Liver (tissue), 9 donors: ENCODE results near the gene SERPINB1. TPM values are rescaled to one million over a fixed set of nuclear protein-coding genes. Genes with fewer than 3 reads are reported as not detected.

Experiments used
- DNase-seq: peaks from one replicate; pipeline ENCODE4 v3.0.0-alpha.2; 2017; ENCODE audit warnings: low spot score
- H3K27ac ChIP-seq, 2 donors: one replicate each; pipeline ENCODE4 v1.7.0; 2013; ENCODE audit warnings: inconsistent platforms in 2 of 2, low read length in 2 of 2, control low read depth in 1 of 2, low read depth in 1 of 2, mild to moderate bottlenecking in 1 of 2
- H3K27me3 ChIP-seq, 4 donors: one replicate each; pipeline versions ENCODE4 v1.6.1 to v1.7.0; 2013; ENCODE audit warnings: low read length in 3 of 4, inconsistent platforms in 1 of 4, mild to moderate bottlenecking in 1 of 4, moderate library complexity in 1 of 4; ENCODE audit not compliant: control insufficient read depth in 4 of 4, insufficient read depth in 4 of 4
- H3K36me3 ChIP-seq, 4 donors: one replicate each; pipeline versions ENCODE4 v1.6.1 to v1.7.0; 2013; ENCODE audit warnings: low read length in 3 of 4, mild to moderate bottlenecking in 3 of 4, low read depth in 1 of 4, moderate library complexity in 1 of 4; ENCODE audit not compliant: control insufficient read depth in 4 of 4, insufficient read depth in 3 of 4
- H3K4me1 ChIP-seq, 4 donors: one replicate each; pipeline versions ENCODE4 v1.6.1 to v1.7.0; 2013; ENCODE audit warnings: low read length in 3 of 4, mild to moderate bottlenecking in 3 of 4, moderate library complexity in 1 of 4; ENCODE audit not compliant: control insufficient read depth in 4 of 4, insufficient read depth in 4 of 4
- H3K4me3 ChIP-seq, 3 donors: one replicate each; pipeline versions ENCODE4 v1.6.1 to v1.7.0; 2013; ENCODE audit warnings: low read length in 3 of 3, control low read depth in 1 of 3, low read depth in 1 of 3, mild to moderate bottlenecking in 1 of 3
- H3K9ac ChIP-seq, 2 donors: one replicate each; pipeline ENCODE4 v1.7.0; 2013; ENCODE audit warnings: low read length in 2 of 2, mild to moderate bottlenecking in 2 of 2, moderate library complexity in 2 of 2, control low read depth in 1 of 2, low read depth in 1 of 2
- H3K9me3 ChIP-seq, 4 donors: one replicate each; pipeline versions ENCODE4 v1.6.1 to v1.7.0; 2013; ENCODE audit warnings: low read length in 3 of 4; ENCODE audit not compliant: control insufficient read depth in 4 of 4
- ATF3 ChIP-seq: IDR thresholded peaks from 2 replicates; pipeline ENCODE4 v1.6.1; 2016; ENCODE audit warnings: antibody characterized with exemption
- EGR1 ChIP-seq, 2 donors: IDR thresholded peaks; 2 replicates each; pipeline ENCODE4 v1.6.1; 2016 to 2018; ENCODE audit warnings: antibody characterized with exemption in 2 of 2, low read depth in 2 of 2
- FOXA1 ChIP-seq: IDR thresholded peaks from 2 replicates; pipeline ENCODE4 v1.6.1; 2016; ENCODE audit warnings: antibody characterized with exemption
- FOXA2 ChIP-seq: IDR thresholded peaks from 2 replicates; pipeline ENCODE4 v1.6.1; 2016; ENCODE audit warnings: antibody characterized with exemption
- GABPA ChIP-seq, 2 donors: IDR thresholded peaks in 1 of 2; conservative IDR thresholded peaks in 1 of 2; 2 replicates each; pipeline ENCODE4 v1.6.1; 2016; ENCODE audit warnings: antibody characterized with exemption in 2 of 2, mild to moderate bottlenecking in 1 of 2, moderate library complexity in 1 of 2
- HNF4A ChIP-seq, 2 donors: conservative IDR thresholded peaks; 2 replicates each; pipeline ENCODE4 v1.6.1; 2016; ENCODE audit warnings: antibody characterized with exemption in 2 of 2, mild to moderate bottlenecking in 2 of 2
- HNF4G ChIP-seq: IDR thresholded peaks from 2 replicates; pipeline ENCODE4 v1.6.1; 2016; ENCODE audit warnings: antibody characterized with exemption
- JUND ChIP-seq, 2 donors: IDR thresholded peaks; 2 replicates each; pipeline ENCODE4 v1.6.1; 2016; ENCODE audit warnings: antibody characterized with exemption in 2 of 2
- NR2F2 ChIP-seq: IDR thresholded peaks from 2 replicates; pipeline ENCODE4 v1.6.1; 2016; ENCODE audit warnings: antibody characterized with exemption
- RAD21 ChIP-seq, 2 donors: IDR thresholded peaks; 2 replicates each; pipeline ENCODE4 v1.6.1; 2016; ENCODE audit warnings: antibody characterized with exemption in 2 of 2, mild to moderate bottlenecking in 2 of 2
- RXRA ChIP-seq, 2 donors: IDR thresholded peaks; 2 replicates each; pipeline ENCODE4 v1.6.1; 2017 to 2018; ENCODE audit warnings: antibody characterized with exemption in 2 of 2, mild to moderate bottlenecking in 1 of 2
- SP1 ChIP-seq: IDR thresholded peaks from 2 replicates; pipeline ENCODE4 v1.6.1; 2018; ENCODE audit warnings: antibody characterized with exemption, mild to moderate bottlenecking
- TAF1 ChIP-seq: conservative IDR thresholded peaks from 2 replicates; pipeline ENCODE4 v1.6.1; 2016; ENCODE audit warnings: antibody characterized with exemption, mild to moderate bottlenecking
- YY1 ChIP-seq: IDR thresholded peaks from 2 replicates; pipeline ENCODE4 v1.6.1; 2016; ENCODE audit warnings: antibody characterized with exemption, mild to moderate bottlenecking
- ZBTB33 ChIP-seq: IDR thresholded peaks from 2 replicates; pipeline ENCODE4 v1.6.1; 2016; ENCODE audit warnings: antibody characterized with exemption
- WGBS: extraction: QIAGEN DNeasy Blood & Tissue Kit; methylation state at CpG from one replicate; pipeline ENCODE4 v1.1.7; 2013; 5-methylcytosine and 5-hydroxymethylcytosine counted together
- polyA plus RNA-seq, 2 donors: library from polyadenylated mRNA; stranded (reverse) in 1 of 2; unstranded in 1 of 2; fragments of 200-250 nt in 1 of 2; fragments of >200 nt in 1 of 2; fragmentation: Nextera tagmentation in 1 of 2; extraction: Ambion mirVana in 1 of 2; gene quantifications; one replicate each; pipeline versions ENCODE4 v1.2.1 to v1.2.3, GENCODE V29; 2013 to 2015
- total RNA-seq, 2 donors: library from RNA; depleted of rRNA; stranded (reverse); fragments of >200 nt; gene quantifications; one replicate each; pipeline ENCODE4 v1.2.3, GENCODE V29; 2014
- TF ChIP-seq, protein P1 (sequence below): IDR thresholded peaks from 2 replicates; pipeline ENCODE4 v1.6.1; 2016; ENCODE audit warnings: antibody characterized with exemption
- TF ChIP-seq, protein P2 (sequence below): IDR thresholded peaks from 2 replicates; pipeline ENCODE4 v1.6.1; 2016; ENCODE audit warnings: antibody characterized with exemption, mild to moderate bottlenecking
- donor health status: healthy.
- donor health status: healthy.
- donor health status: healthy.
- donor health status: healthy.
- donor health status: healthy.

SERPINB1 gene
- total and polyA plus RNA-seq, 4 donors = 12.5 to 34.3 (median 18.6) TPM

- Histone ChIP-seq H3K9ac (no peak overlapping the region), H3K36me3 (peaks cover 2 to 27% (median 20%) of the 10 kb centered on the region in 4 donors)
- 87% methylated on average over 5 of the region's 5 CpGs for WGBS
Measured at GRCh38 chr6:2784061-2784460, 57.6 kb downstream of the SERPINB1 start.

GRCh38 chr6:2783188-2783963 is 58.3 kb downstream of the SERPINB1 start:
- WGBS = 70% methylated on average over 19 of the region's 19 CpGs
- peak; percentile 72 for DNase-seq
- no peak for TF ChIP-seq ATF3
- TF ChIP-seq GABPA (IDR thresholded peaks at IDR 0.05 in 1 of 2, conservative IDR thresholded peaks at IDR 0.05 in 1 of 2) = no peak
- no peak for TF ChIP-seq RXRA (IDR thresholded peaks at IDR 0.05)
- no peak for TF ChIP-seq YY1
- TF ChIP-seq, protein P1, sequence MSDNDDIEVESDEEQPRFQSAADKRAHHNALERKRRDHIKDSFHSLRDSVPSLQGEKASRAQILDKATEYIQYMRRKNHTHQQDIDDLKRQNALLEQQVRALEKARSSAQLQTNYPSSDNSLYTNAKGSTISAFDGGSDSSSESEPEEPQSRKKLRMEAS = no peak
- TF ChIP-seq HNF4A (conservative IDR thresholded peaks at IDR 0.05) = no peak
- no peak for TF ChIP-seq ZBTB33
- TF ChIP-seq HNF4G = no peak
- TF ChIP-seq FOXA1 = no peak
- no peak for TF ChIP-seq FOXA2

More at GRCh38 chr6:2784061-2784460, 57.6 kb downstream of the SERPINB1 start:
- H3K9me3 ChIP-seq = no peaks in the 10 kb centered on the region
- H3K4me1 ChIP-seq = no peaks in the 10 kb centered on the region
- H3K27ac ChIP-seq = no peak overlapping the region
- no peak overlapping the region for H3K4me3 ChIP-seq
- H3K27me3 ChIP-seq = no peaks in the 10 kb centered on the region
- no peak for DNase-seq
- TF ChIP-seq ATF3 (no peak), TAF1 (no peak), ZBTB33 (no peak), SP1 (no peak), GABPA (IDR thresholded peaks at IDR 0.05 in 1 of 2, conservative IDR thresholded peaks at IDR 0.05 in 1 of 2) (no peak), NR2F2 (no peak), JUND (IDR thresholded peaks at IDR 0.05) (no peak), EGR1 (IDR thresholded peaks at IDR 0.05; ENCODE audit: low read depth in 2 of 2) (no peak), HNF4G (no peak), YY1 (no peak), RAD21 (IDR thresholded peaks at IDR 0.05) (no peak)
- TF ChIP-seq, protein P2, sequence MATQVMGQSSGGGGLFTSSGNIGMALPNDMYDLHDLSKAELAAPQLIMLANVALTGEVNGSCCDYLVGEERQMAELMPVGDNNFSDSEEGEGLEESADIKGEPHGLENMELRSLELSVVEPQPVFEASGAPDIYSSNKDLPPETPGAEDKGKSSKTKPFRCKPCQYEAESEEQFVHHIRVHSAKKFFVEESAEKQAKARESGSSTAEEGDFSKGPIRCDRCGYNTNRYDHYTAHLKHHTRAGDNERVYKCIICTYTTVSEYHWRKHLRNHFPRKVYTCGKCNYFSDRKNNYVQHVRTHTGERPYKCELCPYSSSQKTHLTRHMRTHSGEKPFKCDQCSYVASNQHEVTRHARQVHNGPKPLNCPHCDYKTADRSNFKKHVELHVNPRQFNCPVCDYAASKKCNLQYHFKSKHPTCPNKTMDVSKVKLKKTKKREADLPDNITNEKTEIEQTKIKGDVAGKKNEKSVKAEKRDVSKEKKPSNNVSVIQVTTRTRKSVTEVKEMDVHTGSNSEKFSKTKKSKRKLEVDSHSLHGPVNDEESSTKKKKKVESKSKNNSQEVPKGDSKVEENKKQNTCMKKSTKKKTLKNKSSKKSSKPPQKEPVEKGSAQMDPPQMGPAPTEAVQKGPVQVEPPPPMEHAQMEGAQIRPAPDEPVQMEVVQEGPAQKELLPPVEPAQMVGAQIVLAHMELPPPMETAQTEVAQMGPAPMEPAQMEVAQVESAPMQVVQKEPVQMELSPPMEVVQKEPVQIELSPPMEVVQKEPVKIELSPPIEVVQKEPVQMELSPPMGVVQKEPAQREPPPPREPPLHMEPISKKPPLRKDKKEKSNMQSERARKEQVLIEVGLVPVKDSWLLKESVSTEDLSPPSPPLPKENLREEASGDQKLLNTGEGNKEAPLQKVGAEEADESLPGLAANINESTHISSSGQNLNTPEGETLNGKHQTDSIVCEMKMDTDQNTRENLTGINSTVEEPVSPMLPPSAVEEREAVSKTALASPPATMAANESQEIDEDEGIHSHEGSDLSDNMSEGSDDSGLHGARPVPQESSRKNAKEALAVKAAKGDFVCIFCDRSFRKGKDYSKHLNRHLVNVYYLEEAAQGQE = no peak
- TF ChIP-seq, protein P1 = no peak

More at GRCh38 chr6:2783188-2783963, 58.3 kb downstream of the SERPINB1 start:
- no peaks in the 10 kb centered on the region for H3K4me1 ChIP-seq
- H3K4me3 ChIP-seq = no peak overlapping the region
- peaks cover 2 to 28% (median 22%) of the 10 kb centered on the region in 4 donors for H3K36me3 ChIP-seq
- no peaks in the 10 kb centered on the region for H3K9me3 ChIP-seq
- H3K27ac ChIP-seq = no peak overlapping the region
- H3K27me3 ChIP-seq = no peaks in the 10 kb centered on the region
- H3K9ac ChIP-seq = no peak overlapping the region
